HL-60 (cell line): Measurements from ENCODE around the gene LTBR.
A peak's percentile ranks its signal among the peaks of the same experiment; 100 is the strongest.

Source experiments
- DNase-seq, 2 experiments: peaks; one replicate each; pipeline ENCODE4 v3.0.0-alpha.2; 2010 to 2020; ENCODE audit warnings: low read depth in 1 of 2, low spot score in 1 of 2
- H3K27ac ChIP-seq: fragments of 250-450 bp; sonication (Bioruptor Pico); replicated peaks from 2 replicates; pipeline ENCODE4 v1.5.1; 2020; ENCODE audit warnings: mild to moderate bottlenecking, moderate library complexity
- H3K27me3 ChIP-seq: fragments of 250-450 bp; sonication (Bioruptor Pico); 2 replicates; pipeline ENCODE4 v1.5.1; 2021; ENCODE audit warnings: mild to moderate bottlenecking, moderate library complexity; ENCODE audit not compliant: insufficient read depth, poor library complexity, severe bottlenecking
- H3K4me3 ChIP-seq: replicated peaks from 2 replicates; pipeline ENCODE4 v1.5.1; 2011; ENCODE audit warnings: mild to moderate bottlenecking, control low read depth, low read length; ENCODE audit not compliant: insufficient read depth
- CTCF ChIP-seq: IDR thresholded peaks from one replicate; pipeline ENCODE4 v1.5.1; 2011; ENCODE audit warnings: low read length, control low read depth, inconsistent platforms; ENCODE audit not compliant: insufficient read depth
- GABPA ChIP-seq: IDR thresholded peaks from 2 replicates; pipeline ENCODE4 v1.6.1; 2012; ENCODE audit warnings: low read depth
- POLR2AphosphoS5 ChIP-seq: IDR thresholded peaks from 2 replicates; pipeline ENCODE4 v1.6.1; 2012; ENCODE audit warnings: low read depth
- SPI1 ChIP-seq: IDR thresholded peaks from 2 replicates; pipeline ENCODE4 v1.6.1; 2012; ENCODE audit warnings: low read depth, mild to moderate bottlenecking, borderline replicate concordance
- TF ChIP-seq, protein P1 (sequence below): IDR thresholded peaks from 2 replicates; pipeline ENCODE4 v1.6.1; 2012; ENCODE audit warnings: low read depth; ENCODE audit not compliant: insufficient replicate concordance

The LTBR gene

GRCh38 chr12:6392504-6392903, 8.5 kb downstream of the LTBR start:
- Histone ChIP-seq H3K27ac (peak overlapping the region; percentile 38), H3K4me3 (no peak overlapping the region), H3K27me3 (no peaks in the 10 kb centered on the region)
- DNase-seq = peak in 1 of 2 experiments; percentile 84
- peak; percentile 81; the same call in 1 of the 2 replicates for TF ChIP-seq SPI1
- TF ChIP-seq GABPA = no peak

- H3K27ac ChIP-seq = peak overlapping the region; percentile 59
- no peak for DNase-seq
- no peak for TF ChIP-seq SPI1
- TF ChIP-seq CTCF = no peak
- TF ChIP-seq, protein P1, sequence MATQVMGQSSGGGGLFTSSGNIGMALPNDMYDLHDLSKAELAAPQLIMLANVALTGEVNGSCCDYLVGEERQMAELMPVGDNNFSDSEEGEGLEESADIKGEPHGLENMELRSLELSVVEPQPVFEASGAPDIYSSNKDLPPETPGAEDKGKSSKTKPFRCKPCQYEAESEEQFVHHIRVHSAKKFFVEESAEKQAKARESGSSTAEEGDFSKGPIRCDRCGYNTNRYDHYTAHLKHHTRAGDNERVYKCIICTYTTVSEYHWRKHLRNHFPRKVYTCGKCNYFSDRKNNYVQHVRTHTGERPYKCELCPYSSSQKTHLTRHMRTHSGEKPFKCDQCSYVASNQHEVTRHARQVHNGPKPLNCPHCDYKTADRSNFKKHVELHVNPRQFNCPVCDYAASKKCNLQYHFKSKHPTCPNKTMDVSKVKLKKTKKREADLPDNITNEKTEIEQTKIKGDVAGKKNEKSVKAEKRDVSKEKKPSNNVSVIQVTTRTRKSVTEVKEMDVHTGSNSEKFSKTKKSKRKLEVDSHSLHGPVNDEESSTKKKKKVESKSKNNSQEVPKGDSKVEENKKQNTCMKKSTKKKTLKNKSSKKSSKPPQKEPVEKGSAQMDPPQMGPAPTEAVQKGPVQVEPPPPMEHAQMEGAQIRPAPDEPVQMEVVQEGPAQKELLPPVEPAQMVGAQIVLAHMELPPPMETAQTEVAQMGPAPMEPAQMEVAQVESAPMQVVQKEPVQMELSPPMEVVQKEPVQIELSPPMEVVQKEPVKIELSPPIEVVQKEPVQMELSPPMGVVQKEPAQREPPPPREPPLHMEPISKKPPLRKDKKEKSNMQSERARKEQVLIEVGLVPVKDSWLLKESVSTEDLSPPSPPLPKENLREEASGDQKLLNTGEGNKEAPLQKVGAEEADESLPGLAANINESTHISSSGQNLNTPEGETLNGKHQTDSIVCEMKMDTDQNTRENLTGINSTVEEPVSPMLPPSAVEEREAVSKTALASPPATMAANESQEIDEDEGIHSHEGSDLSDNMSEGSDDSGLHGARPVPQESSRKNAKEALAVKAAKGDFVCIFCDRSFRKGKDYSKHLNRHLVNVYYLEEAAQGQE = no peak
- TF ChIP-seq GABPA = no peak
- no peak for TF ChIP-seq POLR2AphosphoS5
- no peak overlapping the region for H3K4me3 ChIP-seq
- H3K27me3 ChIP-seq = no peaks in the 10 kb centered on the region
Observed at GRCh38 chr12:6393109-6393508, 9.1 kb downstream of the LTBR start.

GRCh38 chr12:6394398-6394797, 10.4 kb downstream of the LTBR start:
- H3K4me3 ChIP-seq = no peak overlapping the region
- peak; percentile 76 to 86 for DNase-seq
- H3K27ac ChIP-seq = peak overlapping the region; percentile 59
- TF ChIP-seq GABPA (no peak), POLR2AphosphoS5 (peak; percentile 80), CTCF (no peak), SPI1 (peak; percentile 48; the same call in 1 of the 2 replicates)
- TF ChIP-seq, protein P1 = peak; percentile 16
- H3K27me3 ChIP-seq = no peaks in the 10 kb centered on the region

GRCh38 chr12:6396031-6396430, 12.1 kb downstream of the LTBR start:
- H3K27ac ChIP-seq = no peak overlapping the region
- no peaks in the 10 kb centered on the region for H3K27me3 ChIP-seq
- TF ChIP-seq, protein P1 = no peak
- TF ChIP-seq CTCF (no peak), POLR2AphosphoS5 (no peak), SPI1 (no peak), GABPA (no peak)
- no peak overlapping the region for H3K4me3 ChIP-seq
- DNase-seq = no peak
